ENCODE data around the gene DNAJC2. TPM values are rescaled to one million over a fixed set of nuclear protein-coding genes. Genes with fewer than 3 reads are reported as not detected.

DNAJC2 gene
- total RNA-seq, 2 donors from 2014 or later: 28.8 to 44.0 TPM

DNA sequence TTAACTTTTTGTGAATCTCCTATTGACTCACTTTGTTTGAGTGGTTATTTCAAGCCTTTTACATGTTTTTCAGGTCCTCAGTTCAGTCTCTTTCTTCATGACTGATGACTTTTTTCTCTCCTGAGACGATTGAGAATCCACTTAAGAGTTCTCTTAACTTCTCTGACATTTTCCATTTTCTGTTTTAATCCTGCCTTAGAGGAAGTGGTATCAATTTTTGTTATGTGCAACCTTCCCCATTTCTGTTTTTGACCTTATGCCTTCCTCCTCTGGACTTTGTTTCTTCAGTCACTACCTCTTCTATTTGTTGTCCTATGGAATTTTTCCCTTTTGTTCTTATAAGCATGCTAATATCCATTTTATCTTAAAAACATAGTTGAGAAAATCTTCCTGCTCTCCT is 5.2 kb upstream of the DNAJC2 start:
- Mint-ChIP-seq H3K36me3 (ENCODE audit: low read depth) (peaks cover 71% of the 10 kb centered on the region), H3K4me1 (peaks cover 33% of the 10 kb centered on the region), H3K9me3 (no peaks in the 10 kb centered on the region), H3K27me3 (no peaks in the 10 kb centered on the region), H3K27ac (peak overlapping the region; percentile 97), H3K4me3 (peak overlapping the region; percentile 99)
- ATAC-seq (replicated peaks): peak; percentile 42

DNA sequence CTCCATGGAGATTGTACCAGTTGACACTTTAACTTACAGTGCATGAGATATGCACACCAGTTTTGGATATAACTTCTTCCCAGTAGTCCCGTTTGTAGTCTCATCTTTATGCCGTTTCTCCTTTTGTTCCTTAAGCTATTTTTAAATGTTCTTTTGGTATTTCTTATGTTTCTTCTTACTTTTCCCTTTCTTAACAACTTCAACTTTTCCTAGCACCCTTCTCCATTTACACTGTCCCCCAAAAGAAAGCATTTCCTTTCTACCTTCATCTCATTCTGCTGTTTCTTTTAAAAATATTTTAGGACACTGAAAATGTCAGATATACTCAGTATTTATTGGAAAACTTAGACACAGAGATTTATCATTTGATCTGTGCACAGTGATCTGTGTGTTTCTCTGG is 4.4 kb upstream of the DNAJC2 start:
- H3K36me3 Mint-ChIP-seq (ENCODE audit: low read depth): peaks cover 70% of the 10 kb centered on the region
- H3K27ac Mint-ChIP-seq: peak overlapping the region; percentile 97
- H3K4me1 Mint-ChIP-seq: peaks cover 35% of the 10 kb centered on the region
- peak overlapping the region; percentile 99 for H3K4me3 Mint-ChIP-seq
- no peak for ATAC-seq (replicated peaks)
- no peaks in the 10 kb centered on the region for H3K27me3 Mint-ChIP-seq
- no peaks in the 10 kb centered on the region for H3K9me3 Mint-ChIP-seq

DNA sequence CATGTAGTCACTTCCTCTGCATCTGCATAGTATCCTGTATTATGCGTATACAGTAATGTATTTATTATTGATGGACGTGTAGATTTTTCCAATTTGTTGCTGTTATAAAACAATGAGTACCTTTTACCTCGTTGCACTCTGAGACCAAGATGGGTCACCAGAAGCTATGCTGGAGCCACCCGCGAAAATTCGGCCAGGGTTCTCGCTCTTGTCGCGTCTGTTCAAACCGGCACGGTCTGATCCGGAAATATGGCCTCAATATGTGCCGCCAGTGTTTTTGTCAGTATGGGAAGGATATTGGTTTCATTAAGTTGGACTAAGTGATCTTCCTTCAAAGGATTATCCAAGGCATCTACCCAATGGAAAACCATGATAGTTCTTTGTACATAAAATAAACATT is 3.9 kb upstream of the DNAJC2 start:
- Mint-ChIP-seq H3K4me1 (peaks cover 38% of the 10 kb centered on the region), H3K4me3 (peak overlapping the region; percentile 99), H3K36me3 (ENCODE audit: low read depth) (peaks cover 70% of the 10 kb centered on the region), H3K27me3 (no peaks in the 10 kb centered on the region), H3K27ac (peak overlapping the region; percentile 97), H3K9me3 (no peaks in the 10 kb centered on the region)
- no peak for ATAC-seq (replicated peaks)

DNA sequence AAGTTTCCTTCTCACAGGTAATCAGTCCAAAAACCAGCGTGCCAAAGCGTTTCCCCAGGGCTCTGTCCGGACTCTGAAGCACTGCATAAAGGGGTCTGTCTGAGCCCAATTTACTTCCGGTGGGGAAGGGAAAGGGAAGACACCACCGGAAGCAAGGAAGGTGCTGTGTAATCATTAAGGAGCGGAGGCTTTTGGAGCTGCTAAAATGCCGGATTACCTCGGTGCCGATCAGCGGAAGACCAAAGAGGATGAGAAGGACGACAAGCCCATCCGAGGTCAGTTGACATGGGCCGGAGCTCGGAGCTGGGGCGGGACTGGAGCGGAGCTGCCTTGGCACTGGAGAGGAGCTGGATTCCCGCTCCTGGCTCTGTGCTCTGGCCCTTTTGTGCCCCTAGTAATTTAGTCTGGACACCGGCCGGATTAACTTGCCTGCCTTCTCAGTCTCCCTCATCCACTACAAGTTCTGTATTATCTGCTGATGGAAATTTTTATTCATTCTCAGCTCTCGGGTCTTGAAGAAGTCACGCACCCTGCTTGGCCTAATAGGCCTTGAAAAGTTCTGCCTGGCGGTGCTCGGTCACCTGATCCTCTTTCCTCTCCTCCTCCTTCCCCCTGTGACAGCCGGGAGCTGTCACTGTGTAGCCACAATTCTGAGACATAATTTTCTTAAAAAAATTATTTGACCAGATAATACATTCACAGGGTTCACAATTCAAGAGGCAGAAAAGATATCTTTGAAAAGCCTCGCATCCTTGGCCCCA is 3.1 kb upstream of the DNAJC2 start, which contains the start of gene PSMC2:
PSMC2 (plus strand) TSS at position 137 of the 761 bp plus-strand sequence; CDS start at position 206, 69 bp downstream.
- H3K27ac Mint-ChIP-seq: peak within 1 kb of the TSS; percentile 97
- H3K9me3 Mint-ChIP-seq: no peaks in the 10 kb centered on the region
- H3K27me3 Mint-ChIP-seq: no peaks in the 10 kb centered on the region
- H3K36me3 Mint-ChIP-seq (ENCODE audit: low read depth): peaks cover 70% of the 10 kb centered on the region
- H3K4me1 Mint-ChIP-seq: peaks cover 38% of the 10 kb centered on the region
- peak; percentile 67 for ATAC-seq (replicated peaks)
- H3K4me3 Mint-ChIP-seq: peak within 1 kb of the TSS; percentile 99

DNA sequence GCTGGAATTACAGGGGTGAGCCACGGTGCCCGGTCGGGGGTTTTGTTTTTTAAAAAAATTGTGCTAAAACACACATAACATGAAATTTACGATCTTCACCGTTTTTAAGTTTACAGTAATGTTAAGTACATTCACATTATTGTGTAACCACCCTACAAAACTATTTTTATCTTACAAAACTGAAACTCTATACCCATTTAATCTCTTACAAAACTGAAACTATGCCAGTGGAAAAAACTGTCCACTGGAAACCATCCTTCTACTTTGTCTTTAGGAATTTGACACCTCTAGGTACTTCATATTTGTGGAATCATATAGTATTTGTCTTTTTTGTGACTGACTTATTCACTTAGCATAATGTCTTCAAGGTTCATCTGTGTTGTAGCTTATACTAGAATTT is 1.8 kb upstream of the DNAJC2 start:
- no peaks in the 10 kb centered on the region for H3K27me3 Mint-ChIP-seq
- peaks cover 37% of the 10 kb centered on the region for H3K4me1 Mint-ChIP-seq
- no peaks in the 10 kb centered on the region for H3K9me3 Mint-ChIP-seq
- no peak for ATAC-seq (replicated peaks)
- H3K27ac Mint-ChIP-seq: peak overlapping the region; percentile 57
- H3K36me3 Mint-ChIP-seq (ENCODE audit: low read depth): peaks cover 70% of the 10 kb centered on the region
- H3K4me3 Mint-ChIP-seq: peak overlapping the region; percentile 99

DNA sequence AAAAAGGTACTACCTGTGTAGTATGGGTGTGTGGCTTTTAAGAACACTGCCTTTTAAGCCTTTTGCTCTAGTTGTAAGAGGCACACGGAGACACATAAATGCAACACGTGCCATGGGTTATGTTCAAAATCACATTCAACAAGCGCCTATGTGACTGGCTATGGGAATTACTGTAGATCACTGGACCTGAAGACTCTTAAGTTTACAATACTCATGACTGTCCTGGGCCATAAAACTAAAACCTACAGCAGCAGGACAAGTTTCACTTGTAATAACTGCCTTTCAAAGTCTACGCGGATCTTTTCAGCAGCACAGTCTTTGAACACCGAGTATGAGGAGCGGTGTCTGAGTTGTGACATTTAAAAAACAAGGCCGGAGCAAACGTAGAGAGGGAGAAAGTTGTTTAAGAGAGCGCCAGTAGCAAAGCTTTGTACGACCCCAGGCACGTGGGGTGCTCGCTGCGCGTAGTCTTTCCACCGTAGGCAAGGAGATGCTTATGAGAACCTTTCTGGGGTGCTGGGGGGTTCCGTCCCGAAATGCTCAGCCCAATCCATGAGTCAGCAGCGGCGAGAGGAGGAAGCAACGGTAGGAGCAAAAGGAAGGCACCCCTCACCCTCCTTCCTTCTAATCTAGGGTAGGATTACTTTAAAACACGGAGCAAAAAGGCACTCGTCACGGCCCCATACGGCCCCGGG is 662 bp downstream of the DNAJC2 start:
- peaks cover 75% of the 10 kb centered on the region for H3K36me3 Mint-ChIP-seq (ENCODE audit: low read depth)
- H3K4me3 Mint-ChIP-seq: peak overlapping the region; percentile 99
- H3K27me3 Mint-ChIP-seq: no peaks in the 10 kb centered on the region
- no peaks in the 10 kb centered on the region for H3K9me3 Mint-ChIP-seq
- H3K27ac Mint-ChIP-seq: peak overlapping the region; percentile 100
- ATAC-seq (replicated peaks): peak; percentile 23
- H3K4me1 Mint-ChIP-seq: peaks cover 41% of the 10 kb centered on the region

DNA sequence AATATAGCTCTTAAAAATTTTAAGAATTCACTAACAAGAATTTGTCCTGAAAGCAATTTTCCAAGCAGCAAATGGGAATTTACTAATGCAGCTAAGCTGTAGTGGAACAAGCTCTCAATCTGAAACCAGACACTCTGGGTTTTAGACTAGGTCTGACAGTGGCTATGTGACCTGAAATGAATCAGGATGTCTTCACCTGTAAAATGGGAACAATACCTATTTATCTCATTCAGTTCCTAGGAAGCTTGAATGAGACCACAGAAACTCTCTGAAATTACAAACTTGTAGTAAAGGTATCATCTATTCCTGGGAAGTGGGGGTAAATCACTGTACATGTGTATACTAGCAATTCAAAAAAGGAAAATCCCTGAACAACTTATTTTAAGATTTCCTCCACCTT is 1.2 kb downstream of the DNAJC2 start:
- peaks cover 39% of the 10 kb centered on the region for H3K4me1 Mint-ChIP-seq
- no peaks in the 10 kb centered on the region for H3K9me3 Mint-ChIP-seq
- peaks cover 73% of the 10 kb centered on the region for H3K36me3 Mint-ChIP-seq (ENCODE audit: low read depth)
- peak overlapping the region; percentile 100 for H3K27ac Mint-ChIP-seq
- no peaks in the 10 kb centered on the region for H3K27me3 Mint-ChIP-seq
- peak; percentile 38 for ATAC-seq (replicated peaks)
- H3K4me3 Mint-ChIP-seq: peak overlapping the region; percentile 99

DNA sequence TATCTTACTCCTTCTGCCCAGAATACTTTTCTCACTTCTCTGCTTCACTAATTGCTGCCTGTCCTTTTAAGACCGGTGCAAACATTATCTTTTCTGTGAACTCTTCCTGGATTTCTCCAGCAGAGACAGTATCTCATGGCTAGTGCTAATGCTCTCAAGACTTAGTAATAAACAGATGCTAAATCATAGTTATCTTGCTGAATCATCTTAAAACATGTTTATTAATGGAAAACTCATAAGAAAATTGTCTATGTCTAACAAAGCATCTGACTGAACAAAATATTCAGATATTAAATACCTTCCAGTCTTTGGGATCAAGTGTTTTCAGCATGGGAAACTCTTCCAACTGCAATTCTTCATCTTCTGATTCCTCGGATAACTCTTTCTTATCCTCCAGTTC is 3.1 kb downstream of the DNAJC2 start:
- H3K36me3 Mint-ChIP-seq (ENCODE audit: low read depth): peaks cover 81% of the 10 kb centered on the region
- H3K4me3 Mint-ChIP-seq: peak overlapping the region; percentile 99
- peak overlapping the region; percentile 60 for H3K27ac Mint-ChIP-seq
- H3K27me3 Mint-ChIP-seq: no peaks in the 10 kb centered on the region
- H3K9me3 Mint-ChIP-seq: no peaks in the 10 kb centered on the region
- no peak for ATAC-seq (replicated peaks)
- peaks cover 36% of the 10 kb centered on the region for H3K4me1 Mint-ChIP-seq

DNA sequence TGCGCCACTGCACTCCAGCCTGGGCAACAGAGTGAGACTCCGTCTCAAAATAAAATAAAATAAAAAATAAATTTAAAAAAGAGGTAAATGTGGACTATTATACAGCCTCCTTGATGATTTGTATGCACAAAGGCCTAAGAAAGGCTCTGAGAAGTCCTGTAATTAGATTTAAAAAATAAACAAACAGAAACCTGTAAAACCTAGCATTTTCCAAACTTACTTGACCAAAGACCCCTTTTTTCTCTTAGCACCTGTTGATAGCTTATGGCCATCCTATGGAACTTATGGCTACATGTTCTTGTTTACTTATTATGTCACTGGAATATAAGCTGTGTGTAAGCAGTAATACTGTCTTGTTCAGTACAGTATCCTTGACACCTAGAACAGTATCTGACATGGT is 5.7 kb downstream of the DNAJC2 start:
- H3K27ac Mint-ChIP-seq: peak overlapping the region; percentile 60
- peaks cover 97% of the 10 kb centered on the region for H3K36me3 Mint-ChIP-seq (ENCODE audit: low read depth)
- H3K4me3 Mint-ChIP-seq: peak overlapping the region; percentile 3

DNA sequence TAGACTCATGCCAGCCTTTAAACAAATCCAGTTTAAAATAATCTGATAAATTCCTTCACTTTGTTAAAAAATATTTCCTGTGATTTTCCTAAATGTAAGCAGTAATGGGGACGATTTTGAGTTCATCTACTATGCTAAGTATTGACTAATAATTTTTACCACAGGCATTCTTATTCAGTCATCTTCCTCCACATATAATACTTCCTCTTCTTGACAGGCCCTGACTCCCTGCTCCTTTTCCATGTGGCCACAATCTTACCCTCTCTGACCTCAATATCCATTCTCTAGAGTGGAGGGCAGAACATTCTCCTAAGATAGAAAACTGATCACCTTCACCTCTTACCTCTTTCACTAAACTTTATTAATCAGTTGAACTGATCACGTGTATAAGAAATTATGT is 7.8 kb downstream of the DNAJC2 start:
- no peak overlapping the region for H3K27ac Mint-ChIP-seq
- H3K36me3 Mint-ChIP-seq (ENCODE audit: low read depth): peaks cover 97% of the 10 kb centered on the region
- ATAC-seq (replicated peaks): no peak

More for the DNA sequence above, 5.7 kb downstream of the DNAJC2 start:
- Mint-ChIP-seq H3K4me1 (peaks cover 31% of the 10 kb centered on the region), H3K27me3 (no peaks in the 10 kb centered on the region), H3K9me3 (no peaks in the 10 kb centered on the region)
- ATAC-seq (replicated peaks): no peak

DNA sequence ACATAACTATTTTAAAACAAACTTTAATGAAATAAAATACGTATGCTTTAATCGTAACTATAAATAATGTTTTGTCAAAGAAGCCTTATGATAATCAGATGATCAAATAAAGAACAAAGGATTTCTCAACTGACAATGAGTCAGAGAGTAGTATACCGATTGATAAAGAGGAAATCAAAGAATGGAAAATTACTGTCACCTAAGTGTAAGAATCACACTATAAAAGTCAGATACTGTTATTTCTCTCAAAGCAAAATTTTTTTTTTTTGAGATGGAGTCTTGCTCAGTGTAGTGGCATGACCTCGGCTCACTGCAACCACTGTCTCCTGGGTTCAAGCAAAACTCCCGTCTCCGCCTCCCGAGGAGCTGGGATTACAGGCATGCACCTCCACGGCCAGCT is 18.8 kb downstream of the DNAJC2 start:
- peak overlapping the region; percentile 28 for H3K27ac Mint-ChIP-seq
- no peaks in the 10 kb centered on the region for H3K27me3 Mint-ChIP-seq
- H3K36me3 Mint-ChIP-seq (ENCODE audit: low read depth): peaks cover 92% of the 10 kb centered on the region
- no peak overlapping the region for H3K4me3 Mint-ChIP-seq
- peak; percentile 48 for ATAC-seq (replicated peaks)
- H3K4me1 Mint-ChIP-seq: no peaks in the 10 kb centered on the region
- no peaks in the 10 kb centered on the region for H3K9me3 Mint-ChIP-seq

More for the DNA sequence above, 7.8 kb downstream of the DNAJC2 start:
- H3K27me3 Mint-ChIP-seq: no peaks in the 10 kb centered on the region
- no peaks in the 10 kb centered on the region for H3K9me3 Mint-ChIP-seq
- peaks cover 26% of the 10 kb centered on the region for H3K4me1 Mint-ChIP-seq
- H3K4me3 Mint-ChIP-seq: no peak overlapping the region

DNA sequence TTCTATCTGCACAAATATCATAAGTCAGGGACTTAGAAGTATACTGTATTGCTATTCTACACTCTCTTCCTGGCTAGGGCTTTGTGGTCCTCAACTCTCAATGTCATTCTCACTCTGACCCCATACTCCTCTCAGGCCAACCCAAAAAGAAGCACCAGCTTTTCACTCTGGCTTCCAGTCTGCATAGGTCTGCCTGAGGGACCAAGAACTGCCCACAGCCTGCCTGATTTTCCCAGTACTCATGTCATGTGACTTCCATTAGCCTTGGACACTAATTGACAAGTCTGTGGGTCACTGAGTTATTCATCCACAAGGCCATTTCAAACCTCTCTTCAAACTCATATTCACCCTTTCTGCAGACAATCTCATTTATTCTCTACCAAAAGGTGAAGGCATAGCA is 27.6 kb downstream of the DNAJC2 start:
- H3K27ac Mint-ChIP-seq: peak overlapping the region; percentile 45
- H3K36me3 Mint-ChIP-seq (ENCODE audit: low read depth): peaks cover 100% of the 10 kb centered on the region

DNA sequence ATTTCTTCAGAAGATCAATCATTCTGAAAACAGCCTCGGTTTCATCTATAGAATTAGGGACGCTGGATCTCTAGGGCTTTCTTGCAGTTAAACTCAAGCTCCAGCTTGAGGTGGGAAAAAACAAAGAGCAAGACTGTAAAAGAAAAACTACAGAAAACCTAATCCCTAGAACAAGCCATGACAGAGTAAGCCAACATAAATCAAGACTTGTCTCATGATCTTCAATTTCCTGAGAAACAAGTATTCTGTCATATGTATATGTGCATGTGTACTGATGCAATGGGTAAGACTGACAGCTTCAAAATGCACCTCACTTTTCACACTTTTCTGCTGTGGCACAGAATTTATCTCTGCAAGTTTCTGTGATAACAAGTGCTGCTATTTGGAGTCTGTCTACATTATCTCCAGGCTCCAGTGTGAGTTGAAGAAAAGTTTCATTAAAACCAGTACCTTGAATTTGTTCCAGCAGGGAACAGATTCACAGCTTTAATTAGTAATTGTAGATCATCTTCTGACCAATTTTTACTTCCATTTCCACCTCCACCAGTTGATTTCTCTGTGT is 28.1 kb downstream of the DNAJC2 start:
- Mint-ChIP-seq H3K36me3 (ENCODE audit: low read depth) (peaks cover 100% of the 10 kb centered on the region), H3K9me3 (no peaks in the 10 kb centered on the region), H3K27me3 (no peaks in the 10 kb centered on the region), H3K27ac (peak overlapping the region; percentile 45), H3K4me1 (no peaks in the 10 kb centered on the region), H3K4me3 (no peak overlapping the region)
- ATAC-seq (replicated peaks): no peak

More for the DNA sequence above, 27.6 kb downstream of the DNAJC2 start:
- Mint-ChIP-seq H3K4me3 (no peak overlapping the region), H3K27me3 (no peaks in the 10 kb centered on the region), H3K4me1 (no peaks in the 10 kb centered on the region), H3K9me3 (no peaks in the 10 kb centered on the region)
- no peak for ATAC-seq (replicated peaks)

DNA sequence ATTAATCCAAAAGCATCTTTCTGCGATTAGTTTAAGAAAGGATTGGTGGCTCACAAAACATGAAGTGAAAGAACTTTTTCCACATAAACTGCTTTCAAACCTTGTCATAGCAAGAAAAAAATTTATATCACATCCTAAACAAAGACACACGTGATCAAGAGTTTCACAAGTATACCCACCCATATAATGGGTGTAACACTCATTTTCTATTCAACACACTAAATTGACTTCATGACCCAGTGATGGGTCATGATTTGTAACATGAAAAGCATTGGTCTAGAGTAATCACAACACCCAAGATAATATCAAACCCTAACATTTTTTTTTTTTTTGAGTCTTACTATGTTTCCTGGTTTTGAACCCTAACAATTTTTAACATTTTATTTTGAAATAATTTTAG is 29.7 kb downstream of the DNAJC2 start:
- no peaks in the 10 kb centered on the region for H3K4me1 Mint-ChIP-seq
- peak overlapping the region; percentile 55 for H3K27ac Mint-ChIP-seq
- ATAC-seq (replicated peaks): no peak
- H3K27me3 Mint-ChIP-seq: no peaks in the 10 kb centered on the region
- no peaks in the 10 kb centered on the region for H3K9me3 Mint-ChIP-seq
- H3K36me3 Mint-ChIP-seq (ENCODE audit: low read depth): peaks cover 100% of the 10 kb centered on the region
- H3K4me3 Mint-ChIP-seq: no peak overlapping the region

All from activated T-helper 17 cell treated with anti-CD3 and anti-CD28 coated beads, Interleukin-2, amount 50 U/mL, for 72 hours (primary cell).